Measurements from ENCODE around the gene BCL2.

DNA sequence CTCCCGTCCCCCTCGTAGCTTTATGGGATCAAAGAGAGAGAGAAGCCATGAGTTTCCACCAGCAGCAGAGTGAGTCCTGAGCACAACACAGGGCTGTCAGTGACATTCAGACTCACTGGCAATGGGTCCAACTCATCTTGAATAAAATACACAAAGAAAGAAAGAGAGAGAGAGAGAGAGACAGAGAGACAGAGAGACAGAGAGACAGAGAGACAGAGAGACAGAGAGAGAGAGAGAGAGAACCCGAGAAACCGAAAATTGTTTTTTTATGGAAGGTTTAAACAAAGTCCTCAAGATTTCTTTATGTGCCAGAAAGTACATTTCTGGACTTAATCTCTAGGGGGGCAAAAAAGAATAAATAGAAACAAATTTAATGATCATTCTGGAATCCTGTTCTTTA is 11.5 kb upstream of the BCL2 start:
- no peak for TF ChIP-seq CTCF (IDR thresholded peaks at IDR 0.05; ENCODE audit: borderline replicate concordance, extremely low read depth, low read length, poor library complexity, severe bottlenecking)
- no peak for TF ChIP-seq EZH2 (IDR thresholded peaks at IDR 0.05; ENCODE audit: borderline replicate concordance, low read depth, low read length, severe bottlenecking)
